ENCODE data around the gene KCNJ10.
"Not testable (repeated sequence)": the region's sequence is repeated elsewhere in the genome, so short reads cannot be mapped to it uniquely, and the experiment has no call there.

The KCNJ10 gene

GRCh38 chr1:160062230-160062532, 7.8 kb downstream of the KCNJ10 start:
- no peaks in the 10 kb centered on the region for H3K9me3 ChIP-seq (ENCODE audit: control insufficient read depth, low read length)
- H3K4me1 ChIP-seq (ENCODE audit: control insufficient read depth, insufficient read depth, low read length), result peaks cover 22% of the 10 kb centered on the region
- H3K36me3 ChIP-seq (ENCODE audit: control insufficient read depth, insufficient read depth, low read length), result no peaks in the 10 kb centered on the region
- H3K27me3 ChIP-seq (ENCODE audit: control insufficient read depth, insufficient read depth, low read length, poor library complexity, severe bottlenecking), result peaks cover 7% of the 10 kb centered on the region
- H3K27ac ChIP-seq (ENCODE audit: insufficient read depth, low read depth, low read length, poor library complexity, severe bottlenecking), result no peak overlapping the region
- no peak overlapping the region for H3K4me3 ChIP-seq (ENCODE audit: insufficient read depth, low read depth, low read length)
- 20 to 31% methylated on average over 6 of the region's 6 CpGs for whole genome bisulfite sequencing, 2 experiments

- Histone ChIP-seq H3K36me3 (ENCODE audit: control insufficient read depth, insufficient read depth, low read length) (no peaks in the 10 kb centered on the region), H3K4me1 (ENCODE audit: control insufficient read depth, insufficient read depth, low read length) (peaks cover 16% of the 10 kb centered on the region), H3K27ac (ENCODE audit: insufficient read depth, low read depth, low read length, poor library complexity, severe bottlenecking) (no peak overlapping the region), H3K4me3 (ENCODE audit: insufficient read depth, low read depth, low read length) (no peak overlapping the region), H3K9me3 (ENCODE audit: control insufficient read depth, low read length) (no peaks in the 10 kb centered on the region), H3K27me3 (ENCODE audit: control insufficient read depth, insufficient read depth, low read length, poor library complexity, severe bottlenecking) (peaks cover 12% of the 10 kb centered on the region)
- 67% methylated on average over 15 of the region's 15 CpGs for WGBS, 2 experiments
Measured at GRCh38 chr1:160061369-160062229, 8.4 kb downstream of the KCNJ10 start.

- H3K4me3 ChIP-seq (ENCODE audit: insufficient read depth, low read depth, low read length), result no peak overlapping the region
- H3K9me3 ChIP-seq (ENCODE audit: control insufficient read depth, low read length), result no peaks in the 10 kb centered on the region
- no peak overlapping the region for H3K27ac ChIP-seq (ENCODE audit: insufficient read depth, low read depth, low read length, poor library complexity, severe bottlenecking)
- no peaks in the 10 kb centered on the region for H3K36me3 ChIP-seq (ENCODE audit: control insufficient read depth, insufficient read depth, low read length)
- H3K4me1 ChIP-seq (ENCODE audit: control insufficient read depth, insufficient read depth, low read length), result peaks cover 23% of the 10 kb centered on the region
- H3K27me3 ChIP-seq (ENCODE audit: control insufficient read depth, insufficient read depth, low read length, poor library complexity, severe bottlenecking), result peaks cover 26% of the 10 kb centered on the region
- 41% methylated on average over 2 of the region's 2 CpGs for WGBS, 2 experiments
Measured at GRCh38 chr1:160058087-160058486, 11.9 kb downstream of the KCNJ10 start.

GRCh38 chr1:160056648-160057169, 13.3 kb downstream of the KCNJ10 start:
- Histone ChIP-seq H3K4me1 (ENCODE audit: control insufficient read depth, insufficient read depth, low read length) (peaks cover 9% of the 10 kb centered on the region), H3K27me3 (ENCODE audit: control insufficient read depth, insufficient read depth, low read length, poor library complexity, severe bottlenecking) (peaks cover 37% of the 10 kb centered on the region), H3K9me3 (ENCODE audit: control insufficient read depth, low read length) (no peaks in the 10 kb centered on the region), H3K27ac (ENCODE audit: insufficient read depth, low read depth, low read length, poor library complexity, severe bottlenecking) (no peak overlapping the region), H3K36me3 (ENCODE audit: control insufficient read depth, insufficient read depth, low read length) (no peaks in the 10 kb centered on the region), H3K4me3 (ENCODE audit: insufficient read depth, low read depth, low read length) (no peak overlapping the region)
- 89 to 94% methylated on average over 1 of the region's 1 CpG for WGBS, 2 experiments

GRCh38 chr1:160053548-160054365, 16.2 kb downstream of the KCNJ10 start:
- peaks cover 43% of the 10 kb centered on the region for H3K27me3 ChIP-seq (ENCODE audit: control insufficient read depth, insufficient read depth, low read length, poor library complexity, severe bottlenecking)
- no peaks in the 10 kb centered on the region for H3K9me3 ChIP-seq (ENCODE audit: control insufficient read depth, low read length)
- H3K27ac ChIP-seq (ENCODE audit: insufficient read depth, low read depth, low read length, poor library complexity, severe bottlenecking), result no peak overlapping the region
- no peak overlapping the region for H3K4me3 ChIP-seq (ENCODE audit: insufficient read depth, low read depth, low read length)
- 59 to 68% methylated on average over 7 of the region's 7 CpGs for WGBS, 2 experiments
- H3K4me1 ChIP-seq (ENCODE audit: control insufficient read depth, insufficient read depth, low read length), result peaks cover 12% of the 10 kb centered on the region
- no peaks in the 10 kb centered on the region for H3K36me3 ChIP-seq (ENCODE audit: control insufficient read depth, insufficient read depth, low read length)

- Histone ChIP-seq H3K4me1 (ENCODE audit: control insufficient read depth, insufficient read depth, low read length) (peaks cover 19% of the 10 kb centered on the region), H3K36me3 (ENCODE audit: control insufficient read depth, insufficient read depth, low read length) (no peaks in the 10 kb centered on the region), H3K27me3 (ENCODE audit: control insufficient read depth, insufficient read depth, low read length, poor library complexity, severe bottlenecking) (peaks cover 46% of the 10 kb centered on the region), H3K4me3 (ENCODE audit: insufficient read depth, low read depth, low read length) (no peak overlapping the region), H3K27ac (ENCODE audit: insufficient read depth, low read depth, low read length, poor library complexity, severe bottlenecking) (no peak overlapping the region), H3K9me3 (ENCODE audit: control insufficient read depth, low read length) (no peaks in the 10 kb centered on the region)
- 84 to 89% methylated on average over 6 of the region's 6 CpGs for WGBS, 2 experiments
Measured at GRCh38 chr1:160052936-160053335, 17.0 kb downstream of the KCNJ10 start.

GRCh38 chr1:160050619-160051018, 19.3 kb downstream of the KCNJ10 start:
- 96% methylated on average over 1 of the region's 1 CpG for whole genome bisulfite sequencing, 2 experiments
- H3K27ac ChIP-seq (ENCODE audit: insufficient read depth, low read depth, low read length, poor library complexity, severe bottlenecking), result no peak overlapping the region
- no peaks in the 10 kb centered on the region for H3K9me3 ChIP-seq (ENCODE audit: control insufficient read depth, low read length)
- peaks cover 28% of the 10 kb centered on the region for H3K4me1 ChIP-seq (ENCODE audit: control insufficient read depth, insufficient read depth, low read length)
- H3K27me3 ChIP-seq (ENCODE audit: control insufficient read depth, insufficient read depth, low read length, poor library complexity, severe bottlenecking), result peaks cover 40% of the 10 kb centered on the region
- H3K36me3 ChIP-seq (ENCODE audit: control insufficient read depth, insufficient read depth, low read length), result no peaks in the 10 kb centered on the region
- no peak overlapping the region for H3K4me3 ChIP-seq (ENCODE audit: insufficient read depth, low read depth, low read length)

GRCh38 chr1:160050182-160050581, 19.8 kb downstream of the KCNJ10 start:
- not testable (repeated sequence) for H3K4me3 ChIP-seq (ENCODE audit: insufficient read depth, low read depth, low read length); H3K27ac ChIP-seq (ENCODE audit: insufficient read depth, low read depth, low read length, poor library complexity, severe bottlenecking); H3K9me3 ChIP-seq (ENCODE audit: control insufficient read depth, low read length); H3K36me3 ChIP-seq (ENCODE audit: control insufficient read depth, insufficient read depth, low read length)
- 85 to 92% methylated on average over 2 of the region's 2 CpGs for WGBS, 2 experiments
- peaks cover 39% of the 10 kb centered on the region for H3K27me3 ChIP-seq (ENCODE audit: control insufficient read depth, insufficient read depth, low read length, poor library complexity, severe bottlenecking)
- H3K4me1 ChIP-seq (ENCODE audit: control insufficient read depth, insufficient read depth, low read length), result peaks cover 28% of the 10 kb centered on the region

GRCh38 chr1:160049101-160049500, 20.9 kb downstream of the KCNJ10 start:
- H3K27ac ChIP-seq (ENCODE audit: insufficient read depth, low read depth, low read length, poor library complexity, severe bottlenecking), result no peak overlapping the region

GRCh38 chr1:160048335-160048734, 21.6 kb downstream of the KCNJ10 start:
- H3K27me3 ChIP-seq (ENCODE audit: control insufficient read depth, insufficient read depth, low read length, poor library complexity, severe bottlenecking), result peaks cover 39% of the 10 kb centered on the region
- H3K36me3 ChIP-seq (ENCODE audit: control insufficient read depth, insufficient read depth, low read length), result no peaks in the 10 kb centered on the region
- no peak overlapping the region for H3K4me3 ChIP-seq (ENCODE audit: insufficient read depth, low read depth, low read length)
- H3K4me1 ChIP-seq (ENCODE audit: control insufficient read depth, insufficient read depth, low read length), result peaks cover 19% of the 10 kb centered on the region
- H3K27ac ChIP-seq (ENCODE audit: insufficient read depth, low read depth, low read length, poor library complexity, severe bottlenecking), result no peak overlapping the region
- no peaks in the 10 kb centered on the region for H3K9me3 ChIP-seq (ENCODE audit: control insufficient read depth, low read length)

More at GRCh38 chr1:160049101-160049500, 20.9 kb downstream of the KCNJ10 start:
- H3K4me1 ChIP-seq (ENCODE audit: control insufficient read depth, insufficient read depth, low read length), result peaks cover 26% of the 10 kb centered on the region
- H3K27me3 ChIP-seq (ENCODE audit: control insufficient read depth, insufficient read depth, low read length, poor library complexity, severe bottlenecking), result peaks cover 39% of the 10 kb centered on the region
- H3K4me3 ChIP-seq (ENCODE audit: insufficient read depth, low read depth, low read length), result no peak overlapping the region
- WGBS, 2 experiments, result 83 to 85% methylated on average over 3 of the region's 3 CpGs
- H3K9me3 ChIP-seq (ENCODE audit: control insufficient read depth, low read length), result no peaks in the 10 kb centered on the region
- H3K36me3 ChIP-seq (ENCODE audit: control insufficient read depth, insufficient read depth, low read length), result no peaks in the 10 kb centered on the region

Data from ectodermal cell (in vitro differentiated cells).